Measurements from ENCODE around the gene VAMP4.
"Not testable (repeated sequence)": the region's sequence is repeated elsewhere in the genome, so short reads cannot be mapped to it uniquely, and the experiment has no call there.

VAMP4 gene

DNA sequence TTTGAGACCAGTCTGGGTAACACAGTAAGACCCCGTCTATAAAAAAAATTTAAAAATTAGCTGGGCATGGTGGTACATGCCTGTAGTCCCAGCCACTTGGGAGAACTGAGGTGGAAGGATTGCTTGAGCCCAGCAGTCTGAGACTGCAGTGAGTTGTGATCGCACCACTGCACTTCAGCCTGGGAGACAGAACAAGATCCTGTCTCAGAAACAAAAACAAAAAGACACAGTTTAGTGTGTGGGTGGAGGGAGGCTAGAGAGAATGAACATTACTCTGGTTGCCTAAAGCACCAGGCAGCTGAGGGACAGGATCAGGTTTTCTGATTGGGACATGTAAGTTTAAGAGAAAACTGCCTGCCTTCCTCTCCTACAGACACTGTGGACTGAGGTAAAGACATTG lies 42.3 kb downstream of the VAMP4 start:
- DNase-seq (ENCODE audit: low spot score): no peak

DNA sequence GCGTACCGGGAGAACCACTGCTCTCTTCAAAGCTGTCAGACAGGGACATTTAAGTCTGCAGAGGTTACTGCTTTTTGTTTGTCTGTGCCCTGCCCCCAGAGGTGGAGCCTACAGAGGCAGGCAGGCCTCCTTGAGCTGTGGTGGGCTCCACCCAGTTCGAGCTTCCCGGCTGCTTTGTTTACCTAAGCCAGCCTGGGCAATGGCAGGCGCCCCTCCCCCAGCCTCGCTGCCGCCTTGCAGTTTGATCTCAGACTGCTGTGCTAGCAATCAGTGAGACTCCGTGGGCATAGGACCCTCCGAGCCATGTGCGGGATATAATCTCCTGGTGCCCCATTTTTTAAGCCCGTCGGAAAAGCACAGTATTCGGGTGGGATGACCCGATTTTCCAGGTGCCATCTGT lies 46.1 kb downstream of the VAMP4 start:
- not testable (repeated sequence) for DNase-seq (ENCODE audit: low spot score)

DNA sequence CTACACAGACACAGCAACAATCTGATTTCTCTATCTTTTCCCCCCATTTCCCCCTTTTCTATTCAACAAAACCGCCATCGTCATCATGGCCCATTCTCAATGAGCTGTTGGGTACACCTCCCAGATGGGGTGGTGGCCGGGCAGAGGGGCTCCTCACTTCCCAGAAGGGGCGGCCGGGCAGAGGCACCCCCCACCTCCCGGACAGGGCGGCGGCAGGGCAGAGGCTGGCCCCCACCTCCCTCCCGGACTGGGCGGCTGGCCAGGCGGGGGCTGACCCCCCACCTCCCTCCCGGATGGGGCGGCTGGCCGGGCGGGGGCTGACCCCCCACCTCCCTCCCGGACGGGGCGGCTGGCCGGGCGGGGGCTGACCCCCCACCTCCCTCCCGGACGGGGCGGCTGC lies 48.3 kb downstream of the VAMP4 start:
- not testable (repeated sequence) for DNase-seq (ENCODE audit: low spot score)

DNA sequence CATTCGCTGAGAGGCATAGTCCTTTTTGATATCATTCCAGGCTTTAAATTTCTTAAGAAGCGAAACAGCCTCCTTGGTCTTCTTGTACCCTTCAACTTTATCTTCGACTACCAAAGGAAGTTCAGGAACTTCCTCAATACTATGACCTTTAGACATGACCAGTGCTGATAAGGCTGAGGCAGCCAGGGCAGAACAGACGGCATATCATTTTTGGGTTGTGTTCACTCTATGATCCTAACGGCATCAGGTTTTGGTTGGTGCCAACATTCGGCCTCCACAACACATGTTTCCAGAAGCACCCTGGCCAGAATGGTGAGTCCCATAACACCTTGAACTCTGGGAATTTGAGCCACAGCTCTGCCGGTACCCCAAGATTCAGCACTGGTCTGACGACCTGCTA lies 58.0 kb downstream of the VAMP4 start:
- DNase-seq (ENCODE audit: low spot score): no peak

DNA sequence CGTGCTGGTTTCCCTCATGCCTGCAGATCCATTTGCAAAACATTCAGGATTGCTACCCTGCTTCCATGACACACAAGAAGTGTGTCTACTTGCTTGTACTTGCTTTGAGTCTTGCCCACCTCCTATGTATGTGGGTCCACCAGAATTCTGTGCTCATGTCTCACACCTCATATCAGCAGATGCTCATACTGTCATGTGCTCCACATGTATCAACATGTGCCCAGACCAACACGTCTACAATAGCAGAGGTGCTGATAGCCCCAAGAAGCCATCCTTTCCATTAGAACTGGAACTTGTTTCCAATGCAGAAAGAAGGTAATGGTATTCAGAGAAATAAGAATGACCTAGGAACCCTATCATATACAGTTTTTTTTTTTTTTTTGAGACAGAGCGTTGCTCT lies 61.5 kb downstream of the VAMP4 start:
- DNase-seq (ENCODE audit: low spot score): no peak

DNA sequence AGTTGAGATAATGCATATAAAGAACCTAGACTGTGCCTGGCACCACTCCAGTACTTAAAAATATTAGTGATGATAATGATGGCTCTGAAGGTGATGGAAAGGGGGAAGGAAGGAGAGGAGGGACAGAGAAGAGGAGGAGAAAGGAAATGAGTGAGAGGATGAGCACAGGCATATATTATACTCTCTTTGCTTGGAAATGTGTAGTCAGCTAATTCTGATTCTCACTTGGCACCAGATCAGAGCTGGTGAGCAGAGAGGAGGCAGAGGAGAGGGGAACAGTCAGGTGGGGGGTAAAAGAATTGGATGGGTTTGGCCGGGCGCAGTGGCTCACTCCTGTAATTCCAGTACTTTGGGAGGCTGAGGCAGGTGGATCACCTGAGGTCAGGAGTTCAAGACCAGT lies 65.0 kb downstream of the VAMP4 start:
- no peak for DNase-seq (ENCODE audit: low spot score)

DNA sequence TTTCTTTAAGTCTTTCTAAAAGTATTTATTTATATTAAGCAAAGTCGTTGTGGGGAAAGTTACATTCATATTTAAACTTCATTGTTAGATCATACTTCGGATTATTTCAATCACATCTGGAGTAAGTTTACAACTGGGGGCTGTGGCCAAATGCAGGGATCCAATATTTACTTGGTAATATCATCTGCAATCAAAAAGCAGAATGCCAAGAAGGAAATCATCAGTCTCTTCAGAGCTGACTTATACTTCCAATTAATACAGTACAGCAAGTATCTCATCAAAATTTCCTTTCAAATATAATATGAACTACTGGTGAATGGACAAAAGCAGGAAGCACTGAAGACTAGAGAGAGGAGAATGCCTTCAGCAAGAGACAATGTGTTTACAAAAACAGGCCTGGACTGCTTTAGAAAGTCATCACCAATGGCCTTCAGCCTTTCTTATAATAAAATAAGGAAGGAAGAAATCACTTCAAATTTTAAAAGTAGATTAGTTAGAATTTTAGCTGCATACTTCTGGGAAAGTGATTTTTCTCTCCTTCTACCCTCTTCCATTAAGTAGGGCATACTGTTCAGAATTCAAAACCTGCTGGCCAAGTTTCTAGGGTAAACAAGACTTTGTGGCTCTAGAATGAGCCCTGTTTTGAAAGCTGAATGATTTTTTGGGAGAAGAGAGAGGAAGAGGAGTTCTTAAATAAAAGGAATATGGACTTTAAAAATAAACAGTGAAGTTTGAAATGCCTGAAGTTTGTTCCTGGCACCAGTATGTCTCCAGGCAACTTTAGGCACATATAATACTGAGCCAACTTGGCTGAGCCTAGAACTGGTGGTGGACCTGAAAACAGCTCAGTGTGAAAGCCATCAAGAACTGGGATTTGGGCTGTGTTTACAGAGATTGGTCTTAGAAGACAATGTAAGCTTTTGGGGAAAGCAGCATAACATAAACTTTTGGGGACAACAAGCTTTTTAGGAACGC lies 67.1 kb downstream of the VAMP4 start:
- DNase-seq (ENCODE audit: low spot score): no peak

DNA sequence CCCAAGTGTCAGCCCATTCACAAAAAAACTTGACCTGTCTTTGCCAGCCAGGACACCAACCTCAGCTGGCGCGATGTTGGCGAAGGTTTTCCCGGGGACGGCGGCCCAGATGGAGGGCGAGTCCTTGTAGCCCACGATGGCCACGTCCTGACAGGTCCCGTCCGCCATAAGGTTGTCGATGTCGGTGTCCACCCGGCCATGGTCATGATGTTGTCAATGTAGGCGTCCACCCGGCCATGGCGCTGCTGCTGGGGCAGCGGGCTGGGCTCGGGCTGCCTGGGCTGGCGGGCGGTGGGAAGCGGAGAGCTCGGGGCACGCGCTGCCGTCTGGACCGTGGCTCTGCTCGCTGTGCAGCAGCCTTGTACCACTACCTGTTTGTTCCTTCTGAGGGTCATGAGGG lies 71.1 kb downstream of the VAMP4 start:
- no peak for DNase-seq (ENCODE audit: low spot score)

DNA sequence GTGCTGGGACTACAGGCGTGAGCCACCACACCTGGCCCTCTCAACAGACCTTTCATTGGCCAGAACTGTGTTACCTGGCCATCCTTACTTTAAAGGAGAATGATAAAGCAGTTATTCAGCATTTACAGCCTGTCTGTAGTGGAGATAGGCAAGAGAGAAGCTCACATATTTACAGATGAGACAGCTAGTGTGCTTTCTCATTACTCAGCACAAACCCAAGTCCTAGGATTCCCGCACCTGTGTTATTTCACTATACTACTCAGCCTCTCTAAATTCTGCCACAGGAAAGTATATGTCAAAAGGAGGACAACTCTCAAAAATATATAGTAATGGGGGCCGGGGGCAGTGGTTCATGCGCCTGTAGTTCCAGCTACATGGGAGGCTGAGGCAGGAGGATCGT lies 73.5 kb downstream of the VAMP4 start:
- no peak for DNase-seq (ENCODE audit: low spot score)

DNA sequence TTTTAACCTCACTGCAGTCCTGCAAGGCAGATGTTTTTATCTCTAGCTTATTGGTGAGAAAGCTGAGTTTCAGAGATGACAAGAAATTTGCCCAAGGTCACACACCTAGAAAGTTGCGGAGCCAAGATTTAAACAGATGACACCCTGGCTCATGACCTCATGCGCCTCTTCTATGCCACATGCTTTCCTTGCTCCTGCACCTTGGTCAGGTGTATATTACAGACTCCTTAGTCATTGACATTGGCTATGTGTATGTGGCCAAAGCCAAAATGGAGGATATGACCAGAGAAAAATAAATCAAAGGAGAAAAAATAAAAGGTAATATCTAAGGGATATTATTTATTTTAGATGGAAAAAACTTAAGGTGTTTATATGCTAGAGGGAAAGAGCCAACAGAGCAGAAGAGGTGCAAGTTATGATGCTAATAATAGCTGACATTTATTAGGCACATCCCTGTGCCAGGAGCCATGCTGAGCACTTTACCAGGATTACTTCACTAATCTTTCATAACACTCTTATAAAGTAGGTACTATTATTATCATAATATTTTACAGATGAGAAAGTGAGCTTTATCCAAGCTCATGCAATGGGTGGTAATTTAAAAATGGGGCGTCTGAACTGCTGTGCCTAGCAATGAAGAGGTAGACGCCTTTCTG lies 75.6 kb downstream of the VAMP4 start:
- no peak for DNase-seq (ENCODE audit: low spot score)

DNA sequence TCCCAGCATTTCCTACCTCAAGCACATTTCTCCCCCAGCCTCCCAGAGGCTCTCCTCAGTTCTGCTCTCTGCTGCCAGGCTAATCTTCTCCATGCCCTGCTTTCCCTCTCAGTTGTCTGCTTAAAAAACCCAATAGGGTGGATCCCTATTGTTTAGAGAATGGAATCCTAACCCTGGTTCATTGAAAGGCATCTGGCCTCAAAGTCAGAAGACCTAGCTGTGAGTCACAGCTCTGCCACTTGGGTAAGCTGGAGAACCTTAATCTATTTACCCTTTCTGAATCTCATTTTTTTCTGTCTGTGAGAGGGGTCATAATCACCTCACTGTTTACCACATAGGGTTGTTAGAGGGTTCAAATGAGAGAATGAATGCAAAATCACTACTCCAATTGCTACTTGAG lies 76.9 kb downstream of the VAMP4 start:
- peak; percentile 40 for DNase-seq (ENCODE audit: low spot score)

DNA sequence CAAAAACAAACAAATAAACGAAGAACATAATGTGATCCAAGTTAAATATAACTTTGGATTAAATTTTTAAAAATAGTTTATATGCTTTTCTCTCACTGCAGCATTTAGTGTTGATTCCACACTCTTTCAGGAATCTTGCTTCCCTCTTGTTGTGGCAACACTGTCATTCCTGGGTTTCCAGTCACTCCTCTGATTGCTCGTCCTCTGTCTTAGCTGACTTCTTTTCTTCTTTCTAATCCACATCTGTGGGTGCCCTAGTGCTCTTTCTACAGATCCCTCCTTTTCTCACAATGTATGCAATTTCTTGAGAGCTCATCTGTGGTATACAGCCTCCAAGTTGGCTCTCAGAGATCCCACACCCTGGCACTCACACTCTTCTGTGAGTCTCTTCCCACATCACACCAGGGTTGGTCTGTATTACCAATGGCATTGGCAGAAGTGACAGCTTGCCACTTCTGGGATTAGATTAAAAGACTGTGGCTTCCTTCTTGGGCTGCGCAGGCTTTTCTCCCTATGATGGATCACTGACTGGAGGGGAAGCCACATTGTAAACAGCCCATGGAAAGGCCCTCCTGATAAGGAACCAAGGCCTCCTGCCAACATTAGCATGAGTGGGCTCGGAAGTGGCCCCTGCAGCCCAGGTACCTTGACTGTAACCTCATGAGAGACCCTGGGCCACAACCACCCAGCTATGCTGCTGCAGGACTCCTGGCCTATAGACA lies 77.8 kb downstream of the VAMP4 start:
- peak; percentile 48 for DNase-seq (ENCODE audit: low spot score)

DNA sequence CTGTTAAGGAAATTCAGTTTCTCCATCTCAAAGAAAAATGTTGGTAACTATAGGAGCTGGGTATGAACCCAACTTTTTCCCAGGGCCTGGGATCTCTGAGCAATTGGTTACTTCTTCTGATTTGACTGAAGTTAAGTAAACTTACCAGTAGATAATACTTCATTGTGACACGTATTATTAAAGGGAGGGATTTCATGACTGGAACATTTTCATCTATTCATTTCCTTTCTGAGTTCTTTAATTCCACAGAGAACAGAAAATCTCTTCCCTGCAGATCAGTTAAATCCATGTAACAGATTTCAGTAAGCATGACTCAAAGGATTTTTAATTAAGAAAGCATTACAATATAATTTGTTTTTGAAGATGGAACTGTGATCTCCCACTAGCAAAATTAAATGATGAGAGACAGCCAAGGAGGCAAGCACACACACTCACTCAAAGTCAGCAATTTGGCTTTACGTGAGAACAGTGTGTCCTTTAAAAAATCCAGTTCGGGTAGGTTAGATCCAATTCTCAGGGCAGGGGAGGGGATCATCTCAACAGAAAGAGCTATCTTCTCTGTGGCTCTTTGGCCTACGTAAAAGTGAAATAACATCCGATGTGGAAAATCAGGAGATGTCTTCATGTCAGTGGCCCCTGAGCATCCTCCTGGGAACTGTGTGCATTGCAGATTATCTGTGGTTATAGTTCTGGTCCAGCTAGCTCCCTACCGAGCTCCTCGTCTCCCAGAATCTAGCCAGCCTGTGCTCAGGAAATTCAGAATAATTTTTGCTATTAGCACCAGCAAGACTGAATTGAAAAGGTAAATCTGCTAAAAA lies 78.6 kb downstream of the VAMP4 start:
- no peak for DNase-seq (ENCODE audit: low spot score)

DNA sequence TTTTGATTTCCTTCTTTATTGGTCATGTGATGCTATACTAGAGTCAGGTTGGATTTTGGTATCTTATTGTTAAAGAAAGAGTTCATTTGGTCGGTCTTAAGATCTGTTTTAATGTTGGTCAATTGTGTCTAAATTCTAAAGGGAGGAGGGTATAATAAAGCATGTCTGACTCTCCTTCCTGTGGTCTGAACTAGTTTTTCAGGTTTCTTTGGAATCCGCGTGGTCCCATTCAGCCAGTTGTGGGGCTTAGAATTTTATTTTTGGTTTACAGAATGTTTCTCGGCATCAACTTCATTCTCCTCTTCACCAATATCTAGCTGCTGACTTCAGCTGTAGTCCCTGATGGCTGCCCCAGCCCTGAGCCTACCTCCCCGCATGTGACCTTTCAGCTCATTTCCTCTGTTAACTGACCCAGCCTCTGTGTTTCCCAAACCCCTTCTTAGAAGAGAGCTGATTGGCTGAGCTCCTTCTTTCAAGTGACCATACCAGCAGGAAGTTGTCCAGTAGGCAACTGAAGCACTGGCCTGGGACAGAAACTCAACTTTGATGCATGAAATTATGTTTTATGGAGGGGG lies 80.7 kb downstream of the VAMP4 start:
- no peak for DNase-seq (ENCODE audit: low spot score)

DNA sequence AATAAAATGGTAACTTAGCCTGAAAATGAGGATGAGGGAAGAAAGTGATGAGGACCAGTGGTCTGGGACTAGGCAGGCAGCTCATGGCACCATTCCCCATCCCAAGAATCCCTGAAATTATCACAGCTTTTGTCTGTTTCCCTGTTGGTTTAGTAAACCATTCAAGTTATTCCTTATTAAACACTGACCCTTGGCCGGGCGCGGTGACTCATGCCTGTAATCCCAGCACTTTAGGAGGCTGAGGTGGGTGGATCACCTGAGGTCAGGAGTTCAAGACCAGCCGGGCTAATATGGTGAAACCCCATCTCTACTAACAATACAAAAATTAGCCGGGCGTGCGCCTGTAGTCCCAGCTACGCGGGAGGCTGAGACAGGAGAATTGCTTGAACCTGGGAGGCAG lies 85.7 kb downstream of the VAMP4 start:
- not testable (repeated sequence) for DNase-seq (ENCODE audit: low spot score)

DNA sequence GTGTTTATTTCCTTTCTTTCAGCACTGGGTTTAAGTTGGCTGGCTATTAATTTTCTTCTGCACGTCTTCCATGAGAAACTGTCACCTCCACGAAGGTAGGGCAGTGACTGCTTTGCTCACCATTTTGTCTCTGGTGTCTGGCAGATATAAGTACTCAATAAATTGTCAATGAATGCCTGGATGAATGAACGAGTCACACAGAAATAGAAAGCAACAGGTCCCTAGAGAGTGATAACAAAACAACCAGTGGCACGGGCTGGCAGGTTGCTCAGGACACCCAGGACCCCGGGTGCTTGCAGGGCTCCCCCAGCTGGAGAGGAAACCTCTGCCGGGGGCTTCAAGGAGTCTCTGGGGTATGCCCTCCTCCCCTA lies 86.1 kb downstream of the VAMP4 start:
- no peak for DNase-seq (ENCODE audit: low spot score)

DNA sequence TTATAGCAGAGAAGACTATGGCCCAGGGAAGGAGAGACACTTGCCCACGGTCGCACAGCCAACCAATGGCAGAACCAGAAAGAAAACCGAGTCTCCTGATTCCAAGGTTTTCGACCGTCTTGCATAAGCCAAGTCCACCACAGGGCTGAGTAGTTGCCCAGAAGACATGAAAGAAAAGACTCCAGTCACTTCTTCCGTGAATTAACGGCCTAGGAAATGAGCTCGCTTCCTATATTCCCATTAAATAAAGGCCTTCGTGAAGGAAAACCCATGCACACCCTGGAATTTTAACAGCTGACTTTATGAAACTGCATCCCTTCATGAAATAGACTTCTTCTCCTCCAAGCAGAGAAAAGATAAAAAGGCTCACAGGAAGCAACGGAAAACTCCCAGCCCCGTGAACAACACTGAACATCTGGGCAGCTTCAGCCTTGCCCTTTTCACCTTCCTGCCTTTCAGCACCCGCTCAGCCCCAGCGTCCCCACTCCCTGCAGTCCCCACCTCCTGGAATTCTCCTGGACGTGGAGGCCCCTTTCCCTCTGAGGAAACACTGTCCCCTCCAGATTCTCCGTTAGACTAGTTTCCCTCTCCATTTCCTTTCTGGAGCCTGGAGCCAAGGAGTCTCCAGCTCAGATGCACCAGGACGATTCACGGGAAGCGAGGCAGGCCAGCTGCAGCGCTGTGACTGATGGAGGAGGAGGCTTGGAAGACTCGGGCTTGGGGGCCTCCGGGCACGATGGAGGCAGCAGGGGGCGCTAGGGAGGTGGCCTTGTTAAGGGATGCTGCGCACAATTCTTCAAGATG lies 86.7 kb downstream of the VAMP4 start:
- DNase-seq (ENCODE audit: low spot score): peak; percentile 83

DNA sequence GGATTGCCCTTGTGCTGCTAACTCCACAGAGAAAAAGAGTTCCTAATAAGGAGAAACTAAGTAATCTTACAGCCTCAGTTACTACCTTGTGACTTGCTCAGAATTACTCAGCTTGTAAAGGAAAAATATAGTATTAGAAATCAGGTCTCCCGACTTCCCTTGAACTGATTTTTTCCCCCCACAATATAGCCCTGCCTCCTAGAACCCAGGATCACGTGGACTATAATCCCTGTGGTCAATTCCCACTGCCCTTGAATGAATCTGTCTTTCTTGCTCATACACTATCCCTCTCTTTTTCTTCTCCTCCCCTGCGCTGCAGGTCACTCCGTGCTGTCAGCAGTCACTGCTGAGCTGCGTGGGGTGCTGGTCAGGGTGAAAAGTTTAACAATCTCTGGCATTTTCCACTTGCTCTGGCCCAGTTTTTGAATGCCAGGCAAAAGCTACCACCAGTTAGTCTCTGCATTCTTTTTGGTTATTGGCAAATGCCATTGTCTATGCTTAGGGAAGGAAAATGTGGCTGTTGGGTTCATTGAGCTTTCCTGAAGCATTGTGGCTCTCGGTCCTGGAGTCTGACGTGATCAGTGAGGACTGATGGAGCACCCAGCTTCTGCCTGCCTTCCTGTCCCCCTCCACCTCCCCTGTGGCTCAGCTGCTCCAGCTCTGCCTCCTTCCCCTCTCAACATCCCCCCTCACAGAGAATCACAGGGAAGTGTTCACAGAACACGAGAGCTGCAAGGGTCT lies 87.5 kb downstream of the VAMP4 start:
- peak; percentile 43 for DNase-seq (ENCODE audit: low spot score)

DNA sequence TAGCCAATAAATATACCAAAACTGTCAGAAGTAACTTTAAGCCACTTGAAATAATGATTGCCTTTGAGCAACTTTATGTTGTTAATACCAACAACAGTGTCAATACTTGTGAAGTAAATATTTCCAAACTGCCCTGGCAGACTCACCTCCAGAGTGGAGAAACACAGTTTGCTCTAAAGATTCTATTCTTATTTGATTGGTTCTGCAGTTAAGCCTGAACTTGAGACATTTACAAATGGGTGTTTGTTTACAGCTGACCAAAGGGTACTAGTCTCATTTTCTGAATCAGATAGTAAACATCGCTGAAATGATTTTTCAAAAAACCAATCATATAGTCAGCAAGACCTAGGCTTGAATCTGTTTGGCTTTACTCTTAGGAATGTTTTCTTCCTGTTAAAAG lies 88.1 kb downstream of the VAMP4 start:
- no peak for DNase-seq (ENCODE audit: low spot score)

DNA sequence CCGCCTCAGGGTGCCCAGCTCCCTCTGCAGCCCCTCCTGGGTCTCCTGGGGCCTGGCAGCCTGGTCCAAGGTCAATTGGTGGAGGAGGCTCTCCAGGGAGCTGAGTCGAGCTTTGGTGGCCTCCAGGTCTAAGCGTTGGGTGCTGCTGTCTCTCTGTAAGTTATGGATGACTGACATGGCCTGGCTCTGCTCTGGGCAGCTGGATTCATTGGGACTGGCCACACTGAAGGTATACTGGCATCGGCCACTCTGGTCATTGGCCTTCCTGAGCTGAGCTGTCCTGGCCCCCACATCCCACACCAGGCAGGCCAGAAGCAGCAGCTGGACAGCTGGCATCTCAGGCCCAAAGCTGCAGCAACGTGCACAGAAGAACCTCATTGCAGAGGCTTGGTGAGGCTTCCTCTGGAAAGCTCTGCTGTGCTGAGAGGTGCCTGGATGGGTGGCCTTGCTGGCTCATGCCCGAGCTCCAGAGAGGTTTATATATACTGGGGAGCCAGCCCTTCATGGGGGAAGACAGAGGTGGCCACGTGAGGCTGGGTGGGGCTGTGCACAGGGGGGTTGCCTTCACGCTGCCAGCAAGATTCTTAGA lies 89.5 kb downstream of the VAMP4 start, which contains the start of gene MYOC:
TSS of gene MYOC (minus strand) at position 455 of the 589 bp plus-strand sequence. CDS start at position 378, 77 bp downstream.
- DNase-seq (ENCODE audit: low spot score): no peak

Measured in GM03348 (cell line).